Measurements from ENCODE around the gene GABPA.
A peak's percentile ranks its signal among the peaks of the same experiment; 100 is the strongest.
"Not testable (repeated sequence)": the region's sequence is repeated elsewhere in the genome, so short reads cannot be mapped to it uniquely, and the experiment has no call there.

GABPA gene

DNA sequence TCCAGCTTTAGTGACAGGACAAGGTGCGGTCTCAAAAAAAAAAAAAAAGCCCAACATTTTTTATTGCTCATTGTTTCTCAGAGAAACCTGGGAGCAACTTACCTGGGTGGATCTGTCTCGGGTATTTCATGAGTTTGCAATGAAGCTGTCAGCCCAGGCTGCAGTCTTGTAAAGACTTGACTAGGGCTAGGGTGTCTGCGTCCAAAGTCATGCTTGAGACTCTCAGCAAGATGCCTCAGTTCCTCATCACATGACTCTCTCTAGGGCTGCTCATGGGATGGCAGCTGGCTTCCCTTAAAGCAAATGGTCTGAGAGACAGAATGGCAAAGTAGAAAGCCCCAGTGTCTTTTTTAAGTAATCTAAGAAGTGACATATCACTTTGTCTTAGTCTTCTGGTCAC lies 8.1 kb downstream of the GABPA start:
- no peak for DNase-seq

DNA sequence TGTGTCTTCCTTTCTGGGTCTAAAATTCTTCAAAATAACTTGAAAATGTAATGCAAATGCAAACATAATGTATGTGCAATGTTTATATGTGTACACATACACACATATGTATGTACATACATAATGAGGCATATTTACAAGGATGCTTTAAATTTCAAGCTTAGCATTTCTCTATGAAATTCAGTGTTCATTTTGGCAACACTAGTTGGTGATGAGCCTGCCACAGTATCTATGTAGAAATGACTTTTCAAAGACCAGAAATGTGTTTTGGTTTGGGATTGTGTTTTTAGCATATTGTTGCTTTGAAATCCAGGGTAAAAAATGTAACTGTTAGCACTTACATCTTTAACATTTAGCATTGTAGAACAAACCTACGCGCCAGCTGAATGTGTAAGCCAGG lies 10.1 kb downstream of the GABPA start:
- no peak for DNase-seq

DNA sequence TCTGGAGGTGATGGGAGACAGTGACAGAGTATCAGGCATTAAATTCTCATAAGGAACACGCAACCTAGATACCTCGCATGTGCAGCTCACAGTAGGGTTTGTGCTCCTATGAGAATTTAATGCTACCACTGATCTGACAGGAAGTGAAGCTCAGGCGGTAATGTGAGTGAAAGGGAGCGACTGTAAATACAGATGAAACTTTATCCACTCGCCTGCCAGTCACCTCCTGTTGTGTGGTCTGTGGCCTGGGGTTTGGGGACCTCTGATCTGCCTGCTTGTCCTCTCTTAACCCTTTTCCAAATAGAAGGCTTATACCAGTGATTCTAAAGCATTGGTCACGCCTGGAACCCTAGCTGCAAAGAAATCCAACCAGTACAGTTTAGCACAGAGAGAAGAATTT lies 15.3 kb downstream of the GABPA start:
- no peak for DNase-seq

DNA sequence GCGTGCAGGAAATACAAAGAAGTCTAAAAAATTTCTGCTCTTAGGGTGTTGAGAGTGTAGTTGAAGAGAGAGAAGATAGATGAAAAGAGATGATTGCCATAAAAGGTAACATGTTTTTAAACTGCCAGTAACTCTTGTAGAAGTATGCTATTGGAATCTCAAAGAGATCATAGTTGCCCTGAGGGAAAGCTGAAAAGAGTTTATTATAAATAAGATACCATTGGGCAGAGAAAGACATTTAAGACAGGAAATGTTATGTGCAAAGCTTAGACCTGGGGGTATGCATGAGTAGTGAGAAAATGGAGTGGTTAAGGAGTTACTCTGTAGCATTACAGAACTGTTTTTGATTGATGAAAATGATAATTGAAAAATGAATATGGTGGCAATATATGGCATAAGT lies 17.6 kb downstream of the GABPA start:
- DNase-seq: no peak

DNA sequence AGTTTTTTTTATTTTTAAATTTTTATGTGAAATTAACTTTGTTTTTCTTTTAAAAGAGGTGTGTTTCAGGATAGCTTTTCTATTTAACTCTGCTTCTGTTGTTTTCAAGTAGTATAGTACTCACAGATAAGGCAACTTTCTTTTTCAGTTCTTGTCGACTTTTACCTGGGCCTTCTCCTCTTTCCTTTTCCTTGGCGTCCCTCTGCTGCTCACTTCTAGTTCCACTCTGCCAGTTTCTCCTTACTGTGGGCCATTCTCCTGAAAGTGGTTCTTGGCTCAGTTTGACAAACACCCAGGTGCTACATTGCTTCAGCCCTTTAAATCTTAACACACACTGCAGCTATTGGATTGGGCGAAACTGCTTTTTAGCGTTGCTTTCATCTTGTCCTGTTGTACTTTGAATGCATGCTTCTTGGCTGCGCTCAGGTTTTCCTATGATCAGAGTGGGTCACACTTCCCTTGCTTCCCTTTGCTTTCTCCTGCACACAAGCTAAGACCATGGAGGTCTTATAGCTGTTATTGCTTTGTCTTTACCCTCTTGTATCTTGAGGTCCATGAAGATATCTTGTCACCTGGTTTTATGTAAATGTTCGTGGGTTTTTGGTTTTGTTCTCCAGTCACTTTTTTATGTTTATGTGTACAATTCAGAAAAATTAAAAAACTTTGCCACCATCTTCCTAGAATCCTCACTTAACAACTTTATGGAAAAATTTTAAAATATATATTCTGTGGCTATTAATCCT lies 21.6 kb downstream of the GABPA start:
- no peak for DNase-seq

DNA sequence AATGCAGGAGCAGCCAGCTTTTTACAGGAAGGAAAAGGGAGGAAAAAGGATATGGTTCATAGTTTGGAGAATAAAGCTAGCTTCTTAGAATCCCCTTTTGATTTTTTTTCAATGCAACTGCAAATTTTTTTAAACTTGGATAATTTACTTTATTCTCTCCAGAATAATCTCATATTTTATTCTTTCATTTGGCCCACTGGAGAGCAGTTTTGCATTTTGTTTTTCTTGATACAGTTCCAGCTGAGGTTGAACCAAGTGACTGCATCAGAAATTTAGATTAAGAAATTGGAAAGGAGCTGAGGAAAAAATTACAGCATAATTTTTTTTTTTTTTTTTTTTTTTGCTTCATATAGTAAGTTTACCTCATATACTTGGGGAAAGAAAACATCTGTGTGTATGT lies 22.8 kb downstream of the GABPA start:
- no peak for DNase-seq

DNA sequence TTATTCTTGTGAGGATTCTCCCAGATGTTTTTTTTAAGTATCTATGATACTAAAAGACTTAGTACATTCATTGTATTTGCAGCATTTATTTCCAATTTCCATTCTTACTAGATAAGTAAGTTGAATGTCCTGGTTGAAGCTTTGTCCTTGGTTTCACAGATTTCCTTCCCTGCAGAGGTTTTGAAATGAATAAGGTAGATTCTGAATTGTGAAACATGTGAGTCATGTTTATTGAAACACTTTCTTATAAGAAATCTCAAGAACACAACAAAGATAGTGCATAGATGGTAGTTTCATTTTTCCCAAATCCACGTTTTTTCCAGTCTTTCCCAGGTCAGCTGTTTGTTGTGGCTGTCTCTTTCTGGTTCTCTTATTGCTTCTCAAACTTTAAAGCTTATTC lies 24.8 kb downstream of the GABPA start:
- no peak for DNase-seq

DNA sequence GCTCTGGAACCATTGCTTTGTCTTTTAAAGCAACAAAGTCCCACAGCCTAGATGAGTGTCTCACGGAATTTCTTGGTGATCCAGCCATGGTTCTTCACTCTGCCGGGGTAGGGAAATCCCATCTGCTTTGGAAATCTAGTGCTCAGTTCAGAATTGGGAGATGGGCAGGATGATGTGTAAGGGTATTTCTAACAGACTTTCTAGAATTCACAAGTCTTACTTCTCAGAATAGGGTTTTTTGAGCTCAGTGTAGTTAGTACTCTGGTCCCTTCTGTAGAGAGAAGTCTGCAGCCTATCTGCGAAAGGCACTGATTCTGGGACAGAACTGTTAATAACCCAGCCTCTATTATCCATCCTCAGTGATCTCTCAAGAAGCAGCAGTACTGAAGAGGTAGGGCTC lies 25.3 kb downstream of the GABPA start:
- DNase-seq: no peak

DNA sequence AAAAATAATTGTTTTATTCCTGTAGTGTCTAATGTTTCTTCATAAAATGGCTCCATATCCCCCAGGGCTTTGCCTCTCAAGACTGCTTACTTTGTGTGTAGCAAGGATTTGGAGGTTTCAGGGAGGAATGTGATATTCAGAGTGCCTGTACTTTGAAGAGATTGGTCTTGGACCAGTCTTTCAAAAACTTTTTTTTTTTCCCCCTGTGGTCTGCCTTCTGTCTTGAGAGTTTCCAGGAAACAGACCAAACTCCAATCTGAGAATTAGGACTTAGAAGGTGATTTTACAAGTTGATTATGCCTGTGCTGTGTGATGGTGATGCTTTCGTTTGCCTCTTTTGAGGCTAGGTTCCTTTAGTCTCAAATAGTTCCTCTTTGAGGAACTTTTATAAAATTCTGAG lies 25.9 kb downstream of the GABPA start:
- no peak for DNase-seq

DNA sequence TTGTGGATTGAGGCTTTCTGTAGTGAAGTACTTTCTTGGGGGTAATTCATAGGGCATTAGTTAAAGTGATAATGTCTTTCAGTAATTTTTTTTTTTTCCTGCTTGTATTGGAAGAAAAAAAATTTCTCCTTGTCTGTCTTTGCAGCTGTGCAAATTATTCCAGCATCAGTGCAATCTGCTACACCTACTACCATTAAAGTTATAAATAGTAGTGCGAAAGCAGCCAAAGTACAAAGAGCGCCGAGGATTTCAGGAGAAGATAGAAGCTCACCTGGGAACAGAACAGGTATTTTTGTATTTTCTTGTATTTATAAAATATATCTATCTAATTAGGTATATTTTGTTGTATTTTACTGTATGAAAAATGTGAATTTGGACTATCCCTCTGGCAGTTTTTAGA lies 29.3 kb downstream of the GABPA start:
- no peak for DNase-seq

DNA sequence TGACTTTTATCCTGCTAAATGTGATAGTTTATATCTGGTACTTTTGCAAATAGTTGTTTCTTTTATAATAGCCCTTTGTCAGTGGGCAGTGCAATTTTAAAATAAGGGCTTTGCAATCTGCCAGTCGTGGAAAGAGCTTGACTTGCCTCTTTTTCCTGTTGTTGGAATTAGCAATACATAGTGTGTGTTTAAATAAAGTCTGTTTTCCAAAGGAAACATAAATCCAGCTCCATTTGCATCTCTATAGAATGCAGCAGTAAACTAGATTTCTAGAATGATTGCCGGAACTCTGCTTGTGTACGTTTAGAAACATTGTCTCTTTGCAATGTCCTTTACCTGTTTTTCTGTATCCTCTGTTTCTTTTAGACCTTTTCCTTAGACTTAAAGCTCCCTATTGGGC lies 33.1 kb downstream of the GABPA start:
- no peak for DNase-seq

DNA sequence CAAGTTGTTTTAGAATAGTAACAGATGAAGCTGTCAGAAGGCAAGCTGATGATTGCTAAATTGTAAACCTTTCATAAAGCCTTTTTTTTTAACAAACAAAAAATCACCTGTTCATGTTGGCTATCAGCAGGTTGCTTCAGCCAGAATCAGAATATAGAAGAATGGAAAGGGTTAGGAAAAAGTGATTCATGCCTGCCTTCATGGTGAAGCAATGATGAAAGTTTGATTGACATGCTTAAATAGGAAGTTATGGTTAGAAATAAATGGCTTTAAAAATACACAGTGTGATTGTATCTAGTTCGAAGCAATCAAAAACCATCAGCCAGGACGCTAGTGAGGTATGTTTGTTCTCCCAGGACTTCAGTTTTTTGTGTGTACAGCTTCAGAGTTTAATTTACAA lies 37.9 kb downstream of the GABPA start:
- DNase-seq: peak in 1 of 3 experiments; percentile 6

DNA sequence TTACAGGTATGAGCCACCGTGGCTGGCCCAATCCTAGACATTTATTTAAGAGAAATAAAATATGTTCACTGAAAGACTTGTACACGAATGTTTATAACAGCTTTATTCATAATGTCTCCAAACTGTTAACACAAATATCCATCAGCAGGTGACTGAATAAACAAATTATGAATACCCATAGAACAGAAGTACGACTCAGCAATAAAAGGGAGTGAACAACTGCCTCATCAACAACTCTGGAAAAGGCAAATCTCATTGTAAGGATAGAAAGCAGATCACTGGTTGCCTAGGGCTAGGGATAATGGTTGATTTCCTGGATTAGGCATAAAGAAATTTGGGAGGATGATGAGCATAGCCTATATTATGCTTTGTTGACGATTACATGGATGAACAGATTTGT lies 41.7 kb downstream of the GABPA start:
- peak in 2 of 3 experiments; percentile 7 to 56 for DNase-seq

DNA sequence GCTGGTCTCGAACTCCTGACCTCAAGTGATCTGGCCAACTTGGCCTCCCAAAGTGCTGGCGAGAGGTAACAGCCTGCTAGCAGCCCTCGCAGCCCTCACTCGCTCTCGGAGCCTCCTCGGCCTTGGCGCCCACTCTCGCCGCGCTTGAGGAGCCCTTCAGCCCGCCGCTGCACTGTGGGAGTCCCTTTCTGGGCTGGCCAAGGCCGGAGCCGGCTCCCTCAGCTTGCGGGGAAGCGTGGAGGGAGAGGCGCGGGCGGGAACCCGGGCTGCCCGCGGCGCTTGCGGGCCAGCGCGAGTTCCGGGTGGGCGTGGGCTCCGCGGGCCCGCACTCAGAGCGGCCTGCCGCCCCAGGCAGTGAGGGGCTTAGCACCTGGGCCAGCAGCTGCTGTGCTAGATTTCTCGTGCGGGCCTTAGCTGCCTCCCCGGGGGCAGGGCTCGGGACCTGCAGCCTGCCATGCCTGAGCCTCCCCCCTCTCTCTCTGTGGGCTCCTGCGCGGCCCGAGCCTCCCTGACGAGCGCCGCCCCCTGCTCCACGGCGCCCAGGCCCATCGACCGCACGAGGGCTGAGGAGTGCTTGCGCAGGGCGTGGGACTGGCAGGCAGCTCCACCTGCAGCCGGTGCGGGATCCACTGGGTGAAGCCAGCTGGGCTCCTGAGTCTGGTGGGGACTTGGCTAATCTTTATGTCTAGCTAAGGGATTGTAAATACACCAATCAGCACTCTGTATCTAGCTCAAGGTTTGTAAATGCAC lies 43.5 kb downstream of the GABPA start:
- DNase-seq: not testable (repeated sequence)

DNA sequence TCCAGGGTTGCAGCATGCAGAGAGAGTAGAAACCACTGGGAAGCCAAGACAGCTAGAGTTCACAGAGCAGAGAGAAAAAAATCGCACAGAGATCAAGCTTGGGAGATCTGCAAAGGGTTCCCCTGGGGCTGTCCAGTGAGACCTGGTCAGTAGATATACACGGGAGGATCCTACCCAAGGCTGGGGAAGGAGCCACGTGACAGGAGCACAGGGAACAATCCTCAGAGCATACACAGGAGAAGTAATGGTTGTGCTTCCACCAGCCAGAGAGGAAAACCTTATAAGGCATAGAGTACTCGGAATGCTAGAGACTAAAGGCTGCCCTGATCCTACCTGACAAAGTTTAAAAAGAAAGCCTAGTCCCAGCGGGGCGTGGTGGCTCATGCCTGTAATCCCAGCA lies 53.9 kb downstream of the GABPA start:
- no peak for DNase-seq

DNA sequence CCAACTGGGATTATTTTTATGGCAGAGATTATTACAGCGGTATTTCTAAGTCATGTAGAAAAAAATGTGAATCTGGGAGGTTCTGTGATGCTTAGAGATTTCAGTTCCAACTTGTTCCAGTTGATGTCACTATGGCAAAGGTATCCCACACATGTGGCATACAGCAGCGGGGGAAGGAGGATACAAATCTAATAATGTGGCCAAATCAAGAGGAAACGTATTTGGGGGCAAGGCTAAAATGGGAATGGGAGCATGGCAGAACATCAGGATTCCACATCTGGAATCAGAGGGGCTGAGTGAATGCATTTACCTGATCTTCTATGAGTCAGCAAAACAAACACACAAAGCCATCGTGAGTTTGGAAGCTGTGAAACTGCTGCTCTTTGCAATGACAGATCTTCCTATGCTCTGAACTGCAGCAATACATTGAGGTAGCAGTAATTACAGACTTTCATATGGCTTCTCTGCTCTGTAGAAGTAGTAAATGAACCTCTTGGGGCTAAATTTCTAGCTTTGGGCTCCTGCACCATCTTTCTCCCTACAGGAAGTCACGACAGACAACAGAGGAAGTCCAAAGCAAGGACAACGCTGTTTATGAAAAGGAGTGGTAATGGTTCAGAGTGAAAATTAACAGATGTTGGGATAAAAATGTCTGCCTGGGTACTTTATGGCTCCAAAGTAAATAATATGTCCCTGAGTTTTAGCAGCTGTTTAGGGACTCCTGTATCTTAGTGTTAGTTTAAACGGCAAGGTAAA lies 55.5 kb downstream of the GABPA start:
- DNase-seq: peak in 2 of 3 experiments; percentile 67 to 86

DNA sequence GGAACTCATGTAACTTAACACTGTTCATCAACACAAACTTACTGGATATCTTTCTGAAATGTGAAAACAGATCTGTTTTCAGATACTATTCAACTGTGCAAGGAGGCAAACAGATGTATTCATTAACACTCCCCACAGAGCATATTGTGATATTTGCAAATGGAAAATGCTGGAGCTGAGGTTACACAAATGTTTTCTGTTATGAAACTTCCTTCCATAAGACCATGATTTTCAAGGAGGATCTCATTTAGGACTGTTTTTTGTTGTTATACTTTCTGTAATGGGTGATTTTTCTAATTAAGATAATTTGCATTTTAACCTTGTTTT lies 56.1 kb downstream of the GABPA start:
- DNase-seq: no peak

DNA sequence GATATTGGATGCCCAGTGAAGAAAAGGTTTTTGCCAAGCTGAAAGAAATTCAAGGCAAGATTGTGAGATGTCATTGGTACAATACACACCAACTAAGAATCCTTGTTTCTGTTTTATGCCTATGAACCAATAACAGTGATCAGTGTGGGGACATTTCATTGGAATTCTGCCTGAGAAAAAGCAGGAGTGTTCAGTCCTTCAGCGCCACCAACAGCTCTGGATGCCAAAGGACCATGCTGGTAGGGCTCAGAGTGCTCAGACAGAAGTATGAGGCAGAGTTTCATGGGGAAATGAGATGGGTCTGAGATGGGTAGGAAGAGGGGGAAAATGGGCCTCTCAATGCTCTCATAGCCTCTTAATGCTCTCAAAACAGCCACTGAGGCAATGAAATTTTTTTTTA lies 56.5 kb downstream of the GABPA start:
- peak in 1 of 3 experiments; percentile 33 for DNase-seq

DNA sequence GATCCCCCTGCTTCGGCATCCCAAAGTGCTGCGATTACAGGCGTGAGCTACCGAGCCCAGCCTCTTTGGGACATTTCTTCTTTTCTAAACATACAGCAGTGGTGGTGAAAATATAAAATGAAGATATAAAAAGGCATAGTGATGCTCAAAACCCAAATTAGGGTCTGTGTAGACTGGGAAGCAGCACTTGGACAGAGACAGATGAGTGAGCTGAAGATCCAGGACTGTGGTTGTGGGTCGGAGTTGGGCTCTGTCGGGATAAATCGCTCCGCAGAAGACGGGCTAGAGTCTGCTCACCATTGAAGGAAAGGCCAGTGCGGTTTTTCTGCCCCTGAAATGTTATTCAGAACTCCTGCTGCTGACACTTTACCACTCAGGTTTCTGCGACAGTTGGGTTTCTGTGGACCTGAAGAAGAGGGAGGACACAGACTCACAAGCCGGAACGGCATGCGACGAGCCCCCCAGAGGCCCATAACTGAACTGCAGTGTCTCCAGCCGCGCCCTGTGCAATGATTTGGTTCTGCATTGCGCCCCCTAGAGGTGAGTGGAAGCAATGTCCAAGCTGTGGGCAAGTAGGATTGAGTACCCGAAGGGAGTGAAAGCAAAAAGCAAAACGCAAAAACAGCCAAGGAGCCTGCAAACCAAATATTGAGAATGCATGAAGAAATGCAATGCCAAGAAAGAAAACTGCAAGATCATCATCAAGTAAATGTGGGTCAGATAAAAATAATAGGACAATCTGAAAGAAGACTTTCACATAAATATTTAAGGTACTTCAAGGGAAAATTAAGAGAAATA lies 66.6 kb downstream of the GABPA start:
- peak in 2 of 3 experiments; percentile 32 to 66 for DNase-seq

DNA sequence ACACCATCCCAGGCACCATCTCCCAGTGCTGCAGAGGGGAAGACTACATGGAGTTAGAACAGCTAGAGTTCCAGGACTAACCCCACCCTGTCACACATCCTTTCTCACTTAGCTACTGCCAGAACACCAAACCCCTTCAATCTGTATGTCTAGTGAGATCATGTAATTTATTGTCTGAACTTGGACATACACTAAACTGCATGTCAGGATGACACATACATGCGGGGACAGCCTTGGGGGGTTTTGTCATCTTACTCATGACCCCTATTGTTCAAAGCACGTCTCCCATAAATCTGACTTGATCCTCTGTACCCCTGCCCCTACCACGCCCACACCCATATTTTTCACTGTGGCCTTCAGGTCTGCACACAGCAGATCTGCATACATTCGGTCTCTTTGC lies 71.3 kb downstream of the GABPA start:
- DNase-seq: no peak

DNA sequence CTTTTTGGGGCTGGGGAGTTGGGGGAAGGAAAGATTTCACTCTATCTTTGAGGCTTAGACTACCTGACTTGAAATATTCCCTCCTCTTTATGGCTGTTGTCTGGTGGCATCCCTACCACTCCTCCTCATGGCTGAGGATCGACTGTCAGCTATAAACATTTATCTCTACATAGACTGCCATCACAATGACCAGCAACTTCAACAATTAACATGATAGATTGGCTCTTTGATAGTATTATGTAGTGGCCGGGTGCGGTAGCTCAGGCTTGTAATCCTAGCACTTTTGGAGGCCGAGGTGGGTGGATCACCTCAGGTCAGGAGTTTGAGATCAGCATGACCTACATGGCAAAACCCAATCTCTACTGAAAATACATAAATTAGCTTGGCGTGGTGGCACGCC lies 72.4 kb downstream of the GABPA start:
- no peak for DNase-seq

DNA sequence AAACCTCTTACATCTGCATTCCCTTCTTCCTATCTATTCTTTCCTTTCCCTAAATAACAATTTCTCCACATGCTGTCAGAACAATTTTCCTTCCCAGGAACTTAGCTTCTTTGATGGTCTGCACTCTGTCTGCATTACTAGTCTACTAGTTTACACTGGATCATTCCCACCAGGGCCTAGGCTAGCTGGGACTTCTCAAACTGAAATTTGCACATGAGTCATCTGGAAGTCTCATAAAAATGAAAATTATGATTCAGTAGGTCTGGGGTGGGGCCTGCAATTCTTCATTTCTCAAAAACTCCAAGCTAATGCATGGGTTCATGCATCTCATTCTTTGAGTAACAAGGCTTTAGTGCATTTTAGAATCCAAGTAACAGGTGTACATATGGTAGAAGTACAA lies 74.2 kb downstream of the GABPA start:
- DNase-seq: no peak

DNA sequence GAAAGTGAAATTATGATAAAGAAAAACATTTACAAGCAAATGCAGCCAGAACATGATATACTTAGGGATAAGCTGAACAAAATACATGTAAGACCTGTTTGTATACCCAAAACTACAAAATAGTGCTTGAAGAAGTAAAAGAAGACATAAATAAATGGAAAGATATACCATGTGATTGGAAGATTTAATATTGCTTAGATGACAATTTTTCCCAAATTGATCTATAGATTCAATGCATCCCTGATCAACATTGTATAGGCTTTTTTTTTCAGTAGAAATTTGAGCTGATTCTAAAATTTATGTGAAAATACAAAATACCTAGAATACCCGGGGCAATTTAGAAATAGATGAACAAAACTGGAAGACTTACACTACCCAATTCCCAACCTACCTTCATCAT lies 76.4 kb downstream of the GABPA start:
- DNase-seq: no peak

All from NCI-H1417 (cell line).